Astrocyte (in vitro differentiated cells and primary cell): ENCODE results near the gene RIN1. TPM values are rescaled to one million over a fixed set of nuclear protein-coding genes. Genes with fewer than 3 reads are reported as not detected.

ENCODE experiments used
- DNase-seq: peaks from one replicate; pipeline ENCODE4 v3.0.0-alpha.2; 2010; ENCODE audit warnings: low read depth
- FAIRE-seq: peaks from 2 replicates; lab custom pipeline; 2011; peaks lifted over from hg19 to GRCh38; lab: Jason Lieb, UNC
- H2AFZ ChIP-seq: 2 replicates; pipeline ENCODE4 v1.6.0; 2012; ENCODE audit warnings: low read depth, low read length, inconsistent platforms
- H3K27ac ChIP-seq: 2 replicates; pipeline ENCODE4 v1.5.1; 2011; ENCODE audit warnings: low read depth, low read length, inconsistent platforms
- H3K27me3 ChIP-seq: 2 replicates; pipeline ENCODE4 v1.6.0; 2011; ENCODE audit warnings: low read length, inconsistent platforms; ENCODE audit not compliant: insufficient read depth
- H3K36me3 ChIP-seq: 2 replicates; pipeline ENCODE4 v1.5.1; 2011; ENCODE audit warnings: low read length, inconsistent platforms; ENCODE audit not compliant: insufficient read depth
- H3K4me1 ChIP-seq: 2 replicates; pipeline ENCODE4 v1.5.1; 2011; ENCODE audit warnings: low read length, inconsistent platforms; ENCODE audit not compliant: insufficient read depth
- H3K4me2 ChIP-seq: 2 replicates; pipeline ENCODE4 v1.6.0; 2012; ENCODE audit warnings: low read length, inconsistent platforms
- H3K4me3 ChIP-seq: 2 replicates; pipeline ENCODE4 v1.5.1; 2011; ENCODE audit warnings: low read depth, mild to moderate bottlenecking, low read length, inconsistent platforms; ENCODE audit not compliant: insufficient read depth
- H3K79me2 ChIP-seq: 2 replicates; pipeline ENCODE4 v1.6.0; 2012; ENCODE audit warnings: mild to moderate bottlenecking, low read length, inconsistent platforms; ENCODE audit not compliant: insufficient read depth
- H3K9ac ChIP-seq: 2 replicates; pipeline ENCODE4 v1.6.0; 2012; ENCODE audit warnings: mild to moderate bottlenecking, low read length, inconsistent platforms
- H3K9me3 ChIP-seq: 2 replicates; pipeline ENCODE4 v1.5.1; 2012; ENCODE audit warnings: low read depth, mild to moderate bottlenecking, low read length, inconsistent platforms; ENCODE audit not compliant: insufficient read depth
- H4K20me1 ChIP-seq: 2 replicates; pipeline ENCODE4 v1.6.0; 2012; ENCODE audit warnings: low read length, inconsistent platforms; ENCODE audit not compliant: insufficient read depth
- H3K27ac Mint-ChIP-seq: one replicate; pipeline ENCODE4 v1.8.0; 2021; ENCODE audit warnings: mild to moderate bottlenecking, mixed read lengths; ENCODE audit not compliant: unreplicated experiment
- H3K27me3 Mint-ChIP-seq: one replicate; pipeline ENCODE4 v1.8.0; 2021; ENCODE audit warnings: low read depth, mixed read lengths; ENCODE audit not compliant: unreplicated experiment
- H3K36me3 Mint-ChIP-seq: one replicate; pipeline ENCODE4 v1.8.0; 2021; ENCODE audit warnings: low read depth, mixed read lengths; ENCODE audit not compliant: unreplicated experiment
- H3K4me1 Mint-ChIP-seq: one replicate; pipeline ENCODE4 v1.8.0; 2021; ENCODE audit warnings: low read depth, mixed read lengths; ENCODE audit not compliant: unreplicated experiment
- H3K4me3 Mint-ChIP-seq: one replicate; pipeline ENCODE4 v1.8.0; 2021; ENCODE audit warnings: mild to moderate bottlenecking, moderate library complexity, mixed read lengths; ENCODE audit not compliant: unreplicated experiment
- H3K9me3 Mint-ChIP-seq: one replicate; pipeline ENCODE4 v1.8.0; 2021; ENCODE audit warnings: mild to moderate bottlenecking, mixed read lengths; ENCODE audit not compliant: unreplicated experiment
- CTCF ChIP-seq: IDR thresholded peaks from 2 replicates; pipeline ENCODE4 v1.5.1; 2011; ENCODE audit warnings: low read depth, mild to moderate bottlenecking, inconsistent platforms, low read length, moderate library complexity; ENCODE audit not compliant: insufficient read depth
- EZH2 ChIP-seq: IDR thresholded peaks from 2 replicates; pipeline ENCODE4 v1.6.1; 2012; ENCODE audit warnings: mild to moderate bottlenecking, low read length, inconsistent platforms; ENCODE audit not compliant: insufficient read depth
- total RNA-seq: library from RNA; stranded (reverse); gene quantifications from 2 replicates; pipeline ENCODE4 v1.2.1, GENCODE V29; 2021

The RIN1 gene
- total RNA-seq, 1 donor from 2014 or later: 12.0 TPM

DNA sequence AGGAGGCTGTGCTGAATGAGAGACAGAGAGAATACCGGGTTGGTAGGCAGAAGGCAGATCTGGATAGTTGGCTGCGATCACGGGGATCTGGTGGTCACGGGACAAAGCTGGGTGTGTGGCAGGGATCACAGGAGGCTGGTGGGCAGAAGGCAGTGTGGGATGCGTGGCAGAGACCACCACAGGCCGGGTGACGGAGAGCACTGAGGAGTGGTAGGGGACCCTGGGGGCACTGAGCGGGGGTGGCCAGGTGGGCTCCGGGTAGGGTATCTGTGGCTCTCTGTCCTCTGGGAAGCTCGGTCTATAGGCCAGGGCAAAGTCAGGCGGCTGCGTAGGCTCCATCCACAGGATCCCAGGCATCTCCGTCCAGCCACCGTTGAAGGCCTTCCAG is 20.7 kb downstream of the RIN1 start:
- Mint-ChIP-seq H3K4me1 (peaks cover 34% of the 10 kb centered on the region), H3K36me3 (peaks cover 8% of the 10 kb centered on the region), H3K27me3 (peaks cover 2% of the 10 kb centered on the region), H3K9me3 (peaks cover 14% of the 10 kb centered on the region), H3K4me3 (no peak overlapping the region), H3K27ac (no peak overlapping the region)
- Histone ChIP-seq H3K9ac (peak overlapping the region; percentile 80), H3K4me1 (peaks cover 53% of the 10 kb centered on the region), H2AFZ (no peak overlapping the region), H3K27ac (no peak overlapping the region), H3K36me3 (no peaks in the 10 kb centered on the region), H3K27me3 (no peaks in the 10 kb centered on the region), H3K4me3 (peak overlapping the region; percentile 48), H3K79me2 (peaks cover 32% of the 10 kb centered on the region), H3K4me2 (peak overlapping the region; percentile 81), H3K9me3 (no peaks in the 10 kb centered on the region), H4K20me1 (peaks cover 15% of the 10 kb centered on the region)
- FAIRE-seq (no peak), DNase-seq (no peak)
- TF ChIP-seq CTCF (no peak), EZH2 (no peak)

- Histone ChIP-seq H3K36me3 (no peaks in the 10 kb centered on the region), H3K4me2 (peak overlapping the region; percentile 81), H4K20me1 (peaks cover 15% of the 10 kb centered on the region), H3K27ac (peak overlapping the region; percentile 90), H3K4me1 (peaks cover 53% of the 10 kb centered on the region), H3K4me3 (peak overlapping the region; percentile 48), H2AFZ (no peak overlapping the region), H3K79me2 (peaks cover 32% of the 10 kb centered on the region), H3K27me3 (no peaks in the 10 kb centered on the region), H3K9me3 (no peaks in the 10 kb centered on the region), H3K9ac (peak overlapping the region; percentile 80)
- H3K4me1 Mint-ChIP-seq: peaks cover 34% of the 10 kb centered on the region
- TF ChIP-seq CTCF (no peak), EZH2 (no peak)
- H3K27me3 Mint-ChIP-seq: peaks cover 2% of the 10 kb centered on the region
- no peak overlapping the region for H3K4me3 Mint-ChIP-seq
- no peak overlapping the region for H3K27ac Mint-ChIP-seq
- peaks cover 6% of the 10 kb centered on the region for H3K36me3 Mint-ChIP-seq
- no peak for DNase-seq
- FAIRE-seq: no peak
- H3K9me3 Mint-ChIP-seq: peaks cover 9% of the 10 kb centered on the region
Observed at GRCh38 chr11:66314561-66315497, 21.4 kb downstream of the RIN1 start.

DNA sequence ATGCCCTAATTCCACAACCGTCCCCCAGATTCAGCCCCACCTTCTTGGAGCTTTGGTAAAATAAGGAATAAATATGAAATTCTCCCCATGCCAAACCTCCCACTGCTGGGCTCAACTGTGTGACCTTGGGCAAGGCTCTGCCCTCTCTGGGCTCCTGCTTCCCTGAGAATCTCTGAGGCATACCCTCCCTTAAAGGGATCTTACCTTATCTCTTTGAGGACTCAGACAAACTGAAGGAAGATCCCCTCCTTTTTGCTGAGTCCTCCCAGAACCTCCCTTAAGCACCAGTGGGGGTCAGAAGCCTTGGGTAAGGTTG is 22.1 kb downstream of the RIN1 start:
- peak overlapping the region; percentile 90 for H3K27ac ChIP-seq
- H3K27me3 ChIP-seq: no peaks in the 10 kb centered on the region
- Mint-ChIP-seq H3K27me3 (peaks cover 2% of the 10 kb centered on the region), H3K27ac (peak overlapping the region; percentile 71), H3K4me3 (peak overlapping the region; percentile 74), H3K9me3 (peaks cover 7% of the 10 kb centered on the region), H3K36me3 (peaks cover 6% of the 10 kb centered on the region), H3K4me1 (peaks cover 33% of the 10 kb centered on the region)
- H3K79me2 ChIP-seq: peaks cover 32% of the 10 kb centered on the region
- no peak overlapping the region for H2AFZ ChIP-seq
- DNase-seq: no peak
- H3K9ac ChIP-seq: peak overlapping the region; percentile 80
- TF ChIP-seq CTCF (no peak), EZH2 (no peak)
- no peak for FAIRE-seq
- H3K36me3 ChIP-seq: no peaks in the 10 kb centered on the region
- H3K4me2 ChIP-seq: peak overlapping the region; percentile 81
- no peaks in the 10 kb centered on the region for H3K9me3 ChIP-seq
- H3K4me3 ChIP-seq: peak overlapping the region; percentile 48
- peaks cover 53% of the 10 kb centered on the region for H3K4me1 ChIP-seq
- H4K20me1 ChIP-seq: peaks cover 15% of the 10 kb centered on the region
